NCI-H2171 (cell line): ENCODE data around the gene SPACA9.

Experiments
- DNase-seq: peaks from one replicate; lab custom pipeline; 2025; lab: John Stamatoyannopoulos, UW

Gene SPACA9

GRCh38 chr9:132878695-132879456 lies at the start of gene SPACA9:
TSS of gene SPACA9 (plus strand) at chr9:132878898. CDS start at chr9:132883948, 5,050 bp downstream.
- no peak for DNase-seq

GRCh38 chr9:132832171-132832881 lies 46.4 kb upstream of the SPACA9 start:
- no peak for DNase-seq

DNA sequence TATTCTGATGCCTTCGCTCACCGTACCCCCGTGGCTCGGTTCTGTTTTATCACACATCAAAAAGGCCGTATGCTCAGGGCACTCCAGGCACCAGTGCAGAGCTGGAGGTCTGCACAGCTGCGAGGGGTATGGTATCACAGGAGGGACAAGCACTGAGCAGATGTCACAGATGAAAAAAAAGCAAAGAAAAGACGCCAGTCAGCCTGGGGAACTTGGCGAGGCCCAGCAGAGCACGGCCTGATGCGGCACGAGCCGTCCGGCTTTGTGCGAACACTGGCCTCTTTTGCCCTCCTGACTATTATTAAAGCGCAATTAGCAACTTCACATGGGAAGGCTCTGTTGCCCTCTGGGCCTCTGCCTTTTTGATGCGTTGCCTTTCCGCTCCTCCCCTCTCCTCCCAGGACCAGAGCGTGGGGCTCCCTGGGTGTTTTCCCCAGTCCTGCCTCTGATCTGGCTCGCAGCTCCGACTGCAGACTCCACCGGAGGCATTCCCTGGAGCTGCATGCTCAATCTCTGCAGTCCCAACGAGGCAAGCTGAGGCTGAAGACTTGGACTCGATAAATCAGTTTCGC lies 45.1 kb upstream of the SPACA9 start:
- peak; percentile 93 for DNase-seq

GRCh38 chr9:132834343-132834742 lies 44.4 kb upstream of the SPACA9 start:
- DNase-seq, result no peak

GRCh38 chr9:132837501-132838286 lies 41.0 kb upstream of the SPACA9 start:
- no peak for DNase-seq

DNA sequence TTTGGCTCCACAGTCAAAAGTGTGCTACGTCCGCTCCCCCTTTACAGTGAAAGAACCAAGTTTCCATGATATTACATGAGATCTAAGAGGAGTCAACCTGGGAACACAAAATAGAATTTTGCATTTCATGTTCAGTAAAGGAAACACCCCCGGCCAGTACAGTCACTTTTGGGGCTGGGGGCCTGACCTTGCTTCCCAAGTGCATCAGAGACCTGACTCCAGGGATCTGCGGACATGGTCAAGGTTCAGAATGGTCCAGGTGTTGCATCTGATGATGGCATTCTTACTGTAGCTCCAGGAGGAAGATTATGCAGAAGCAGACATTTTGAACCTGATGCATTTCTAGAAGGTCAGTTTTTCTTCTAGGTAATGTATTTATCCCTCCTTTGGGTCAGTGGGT lies 40.4 kb upstream of the SPACA9 start:
- no peak for DNase-seq

- DNase-seq, result no peak
These were observed 37.7 kb upstream of the SPACA9 start for GRCh38 chr9:132840980-132841379.

GRCh38 chr9:132842124-132843044 lies 36.3 kb upstream of the SPACA9 start:
- no peak for DNase-seq

- DNase-seq, result no peak
These were observed 32.4 kb upstream of the SPACA9 start for GRCh38 chr9:132846109-132846917.

DNA sequence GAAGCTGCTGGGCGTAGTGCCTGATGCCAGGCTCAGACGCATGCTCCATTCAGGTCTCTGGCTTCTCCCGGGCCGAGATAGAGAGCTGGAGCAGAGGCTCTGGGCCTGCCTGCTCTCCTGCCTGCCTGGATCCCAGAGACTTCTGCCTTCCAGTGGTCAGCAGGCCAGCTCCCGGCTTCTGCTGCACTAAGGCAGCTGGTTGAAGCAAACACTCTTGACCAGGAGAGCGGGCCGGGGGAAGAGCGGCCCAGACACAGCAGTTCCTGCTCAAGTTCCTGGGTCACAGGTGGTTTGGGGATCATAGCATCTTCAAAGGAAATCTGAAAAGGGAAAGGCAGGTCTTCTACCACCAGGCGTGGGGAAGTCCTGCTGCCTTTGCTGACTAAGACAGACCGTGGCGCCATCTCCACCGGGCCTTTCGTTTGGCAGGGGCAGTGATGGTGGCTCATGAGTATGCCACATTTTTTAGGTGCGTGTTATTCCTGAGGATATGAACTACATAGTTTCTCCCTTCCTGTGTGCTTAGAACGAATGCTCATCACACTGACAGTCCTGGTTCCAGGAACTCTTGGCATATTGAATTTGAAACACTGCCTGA lies 31.7 kb upstream of the SPACA9 start:
- DNase-seq, result no peak

DNA sequence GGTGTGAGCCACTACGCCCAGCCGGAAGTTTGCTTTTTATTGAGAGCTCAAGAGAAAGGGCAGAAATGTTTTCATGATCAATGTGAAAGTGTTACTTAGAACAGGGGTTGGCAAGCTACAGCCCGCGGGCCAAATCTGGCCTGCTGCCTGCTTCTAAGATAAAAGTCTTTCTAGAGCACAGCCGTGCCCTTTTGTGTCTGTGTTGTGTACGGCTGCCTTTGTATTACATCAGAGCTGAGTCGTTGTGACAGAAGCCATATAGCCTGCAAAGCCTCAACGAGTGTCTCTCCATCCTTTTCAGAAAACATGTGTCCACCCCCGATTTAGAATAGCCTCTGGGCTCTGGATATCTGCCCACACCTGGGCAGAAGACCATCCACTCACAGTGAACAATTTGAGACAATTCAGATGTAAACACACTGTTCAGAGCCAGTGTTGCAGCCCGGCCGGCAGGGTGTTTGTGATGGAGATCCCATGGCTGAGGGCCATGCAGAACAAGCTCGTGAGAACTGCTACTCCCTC lies 29.5 kb upstream of the SPACA9 start:
- no peak for DNase-seq

- DNase-seq, result no peak
These were observed 25.2 kb upstream of the SPACA9 start for GRCh38 chr9:132853482-132853881.

DNA sequence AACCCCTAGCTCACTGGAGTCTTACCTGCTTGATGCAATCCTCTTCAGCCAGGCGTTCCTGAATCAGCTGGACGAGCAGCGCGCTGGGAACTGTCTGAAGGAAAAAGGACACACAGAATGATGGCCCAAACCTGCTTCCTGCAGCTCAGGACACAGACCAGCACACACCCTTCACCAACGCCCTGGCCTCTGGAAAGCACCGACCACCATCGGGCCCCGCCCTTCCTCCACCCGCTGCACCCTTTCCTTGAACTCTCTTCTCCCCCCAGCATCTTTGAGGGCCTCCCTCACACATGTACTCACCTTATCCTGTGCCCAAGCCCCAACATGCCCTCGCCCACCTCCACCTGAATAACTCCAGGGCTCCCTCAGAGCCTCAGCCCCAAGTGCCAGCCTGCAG lies 23.9 kb upstream of the SPACA9 start:
- DNase-seq, result no peak

DNA sequence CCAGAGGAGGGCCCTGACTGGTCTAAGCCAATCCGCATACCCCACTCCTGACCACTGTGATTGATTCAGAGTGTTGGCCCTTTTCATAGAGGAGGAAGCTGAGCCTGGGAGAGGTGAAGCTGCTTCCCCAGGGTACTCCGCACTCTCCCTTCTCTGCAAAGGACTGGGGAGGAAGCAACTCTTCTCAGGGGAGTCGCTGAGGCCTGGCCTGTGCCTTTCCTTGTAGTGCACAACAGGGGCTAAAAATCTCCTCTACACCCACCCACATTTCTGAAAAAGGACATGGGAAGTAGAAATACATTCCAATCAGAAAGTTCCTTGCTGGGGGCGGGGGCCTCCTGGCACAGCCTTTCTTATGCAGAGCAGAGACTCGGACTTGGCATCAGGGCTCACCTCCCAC lies 22.8 kb upstream of the SPACA9 start:
- DNase-seq, result no peak

GRCh38 chr9:132857031-132857430 lies 21.7 kb upstream of the SPACA9 start:
- no peak for DNase-seq

DNA sequence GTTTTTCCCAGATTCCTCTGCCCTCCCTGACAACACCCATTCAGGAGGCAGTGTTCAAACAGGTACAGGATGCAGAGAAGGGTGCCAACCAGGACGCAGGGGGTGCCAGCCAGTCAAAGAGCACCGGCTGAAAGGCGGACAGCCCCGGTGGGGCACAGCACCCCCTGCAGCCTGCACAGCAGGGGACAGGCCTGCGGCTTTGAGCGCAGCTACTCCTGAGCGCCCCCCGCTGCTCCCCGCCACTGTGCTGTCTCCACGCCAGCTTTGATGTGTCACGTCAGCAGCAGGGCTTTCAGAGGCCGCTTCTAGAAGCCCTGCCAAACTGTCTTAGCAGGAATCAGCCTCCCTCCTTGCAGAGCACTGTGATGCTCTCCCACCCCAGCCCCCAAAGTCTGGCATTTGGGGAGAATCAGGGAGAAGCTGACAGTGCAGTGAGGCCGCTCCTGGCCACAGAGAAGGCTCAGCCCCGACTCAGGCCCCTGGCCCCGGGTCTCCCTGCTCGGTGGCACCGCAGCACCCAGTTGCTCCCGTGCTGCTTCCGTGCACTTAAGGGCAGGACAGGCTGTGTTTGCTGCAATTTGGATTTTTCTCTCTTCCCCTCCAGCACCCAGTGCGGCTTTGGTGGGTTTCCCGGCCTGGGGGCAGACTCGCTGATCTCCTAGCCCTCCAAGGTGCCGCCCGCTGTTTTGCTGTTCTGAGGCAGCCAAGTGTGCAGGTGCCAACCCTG lies 20.9 kb upstream of the SPACA9 start:
- no peak for DNase-seq

- no peak for DNase-seq
These were observed 19.9 kb upstream of the SPACA9 start for GRCh38 chr9:132858751-132859150.

GRCh38 chr9:132861666-132862065 lies 17.0 kb upstream of the SPACA9 start:
- no peak for DNase-seq

DNA sequence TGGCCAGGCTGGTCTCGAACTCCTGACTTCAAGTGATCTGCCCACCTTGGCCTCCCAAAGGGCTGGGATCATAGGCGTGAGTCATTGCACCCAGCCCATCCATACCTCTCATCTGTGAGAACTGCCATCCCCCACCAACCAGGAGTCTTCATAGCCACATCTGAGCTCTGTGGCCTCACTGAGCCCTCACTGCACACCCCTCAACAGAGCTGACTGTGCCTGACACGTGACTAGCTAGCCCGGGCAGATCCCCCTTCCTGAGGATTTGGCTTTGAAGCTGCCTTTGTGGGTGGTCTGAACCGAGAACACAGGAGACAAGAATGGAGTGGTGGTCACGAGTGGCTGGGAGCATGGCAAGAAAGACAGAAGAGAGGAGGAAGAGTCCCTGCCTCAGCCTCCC lies 16.2 kb upstream of the SPACA9 start:
- no peak for DNase-seq
